Measurements from ENCODE around the gene CARMIL1. TPM values are rescaled to one million over a fixed set of nuclear protein-coding genes. Genes with fewer than 3 reads are reported as not detected.

CARMIL1 gene
- total and polyA plus RNA-seq, 2 donors from 2014 or later, result 22.3 to 51.1 TPM

DNA sequence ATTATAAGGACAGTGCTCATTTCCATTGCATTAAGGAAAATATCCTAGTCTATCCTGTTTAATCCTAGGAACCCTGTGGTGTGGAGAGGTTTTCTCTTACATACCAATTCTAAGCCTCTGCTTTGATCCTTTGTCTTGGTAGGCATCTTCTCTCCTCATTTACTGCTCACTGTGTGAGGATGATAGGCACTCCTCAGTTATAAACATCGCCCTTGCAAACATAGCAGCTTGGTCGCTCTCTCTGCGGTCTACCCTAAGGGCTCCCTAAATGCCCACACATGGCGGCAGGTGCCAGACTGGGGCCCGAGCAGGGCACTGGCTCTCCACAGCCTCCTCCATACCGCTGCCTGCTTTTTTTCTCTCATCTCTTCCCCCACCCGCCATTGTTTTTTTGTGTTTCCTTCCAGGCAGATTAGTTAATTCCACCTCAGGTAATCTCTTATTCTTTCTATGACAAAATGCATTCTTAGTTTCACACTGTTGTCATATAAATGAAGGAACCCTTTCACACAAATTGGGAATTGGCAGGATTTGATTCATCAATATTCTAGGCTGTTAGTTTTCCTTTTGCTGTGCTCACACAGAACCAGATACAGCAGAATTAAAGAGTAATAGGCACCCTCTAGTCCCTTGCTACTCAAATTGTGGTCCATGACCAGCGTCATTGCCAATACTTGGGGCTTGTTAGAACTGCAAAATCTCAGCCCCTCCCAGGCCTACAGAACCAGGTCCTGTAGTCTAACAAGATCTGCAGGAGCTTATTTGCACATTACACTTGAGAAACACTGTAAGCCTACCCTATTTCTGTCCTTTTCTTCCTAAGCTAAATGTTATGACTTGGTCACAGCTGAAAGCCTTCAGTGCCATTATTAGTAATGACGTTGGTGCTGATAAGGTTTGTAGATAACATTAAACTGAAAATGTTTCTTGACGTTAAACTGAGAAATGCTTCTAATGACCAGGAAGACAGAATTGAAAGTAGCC lies 36.3 kb downstream of the CARMIL1 start:
- Histone ChIP-seq H3K4me3 (ENCODE audit: low read length in 3 of 3) (no peak overlapping the region), H3K36me3 (ENCODE audit: control insufficient read depth in 2 of 3, insufficient read depth in 3 of 3, low read length in 3 of 3) (no peaks in the 10 kb centered on the region), H3K9ac (ENCODE audit: low read length in 3 of 3) (no peak overlapping the region), H3K4me1 (ENCODE audit: control insufficient read depth in 2 of 3, insufficient read depth in 2 of 3, low read depth in 1 of 3, low read length in 3 of 3) (peaks cover 0 to 3% (median 0%) of the 10 kb centered on the region in 3 donors), H3K27ac (ENCODE audit: low read depth in 2 of 2, low read length in 2 of 2) (no peak overlapping the region), H3K9me3 (ENCODE audit: control insufficient read depth in 2 of 3, insufficient read depth in 1 of 3, low read length in 3 of 3) (no peaks in the 10 kb centered on the region), H3K27me3 (ENCODE audit: control insufficient read depth, insufficient read depth, low read length) (no peaks in the 10 kb centered on the region)
- FAIRE-seq (no peak), DNase-seq (no peak)
- TF ChIP-seq, protein P1, sequence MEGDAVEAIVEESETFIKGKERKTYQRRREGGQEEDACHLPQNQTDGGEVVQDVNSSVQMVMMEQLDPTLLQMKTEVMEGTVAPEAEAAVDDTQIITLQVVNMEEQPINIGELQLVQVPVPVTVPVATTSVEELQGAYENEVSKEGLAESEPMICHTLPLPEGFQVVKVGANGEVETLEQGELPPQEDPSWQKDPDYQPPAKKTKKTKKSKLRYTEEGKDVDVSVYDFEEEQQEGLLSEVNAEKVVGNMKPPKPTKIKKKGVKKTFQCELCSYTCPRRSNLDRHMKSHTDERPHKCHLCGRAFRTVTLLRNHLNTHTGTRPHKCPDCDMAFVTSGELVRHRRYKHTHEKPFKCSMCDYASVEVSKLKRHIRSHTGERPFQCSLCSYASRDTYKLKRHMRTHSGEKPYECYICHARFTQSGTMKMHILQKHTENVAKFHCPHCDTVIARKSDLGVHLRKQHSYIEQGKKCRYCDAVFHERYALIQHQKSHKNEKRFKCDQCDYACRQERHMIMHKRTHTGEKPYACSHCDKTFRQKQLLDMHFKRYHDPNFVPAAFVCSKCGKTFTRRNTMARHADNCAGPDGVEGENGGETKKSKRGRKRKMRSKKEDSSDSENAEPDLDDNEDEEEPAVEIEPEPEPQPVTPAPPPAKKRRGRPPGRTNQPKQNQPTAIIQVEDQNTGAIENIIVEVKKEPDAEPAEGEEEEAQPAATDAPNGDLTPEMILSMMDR (IDR thresholded peaks at IDR 0.05; ENCODE audit: borderline replicate concordance, extremely low read depth, insufficient read depth), result no peak
- intact Hi-C loops (cut with DNase I), result no loop called here

DNA sequence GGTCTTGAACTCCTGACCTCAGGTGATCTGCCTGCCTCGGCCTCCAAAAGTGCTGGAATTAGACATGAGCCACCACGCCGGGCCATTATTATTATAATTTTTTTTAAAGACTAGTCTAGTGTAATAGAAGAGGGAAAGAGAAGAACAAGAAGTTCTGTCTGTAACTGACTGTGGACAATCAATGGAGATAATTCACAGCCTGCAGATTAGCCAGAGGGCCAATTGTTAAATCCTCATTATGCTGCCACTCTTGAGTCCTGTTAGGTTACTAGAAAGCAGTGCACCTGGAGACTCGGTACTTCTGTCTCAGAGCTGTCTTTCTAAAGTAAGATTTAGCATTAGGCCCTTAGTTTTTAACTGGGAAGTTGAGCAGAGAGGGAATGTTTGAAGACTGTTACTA lies 37.5 kb downstream of the CARMIL1 start:
- intact Hi-C loops (cut with DNase I), result no loop called here
- no peak overlapping the region for H3K9ac ChIP-seq (ENCODE audit: low read length in 3 of 3)
- H3K36me3 ChIP-seq (ENCODE audit: control insufficient read depth in 2 of 3, insufficient read depth in 3 of 3, low read length in 3 of 3), result no peaks in the 10 kb centered on the region
- H3K4me3 ChIP-seq (ENCODE audit: low read length in 3 of 3), result no peak overlapping the region
- TF ChIP-seq, protein P1 (IDR thresholded peaks at IDR 0.05; ENCODE audit: borderline replicate concordance, extremely low read depth, insufficient read depth), result no peak
- no peak overlapping the region for H3K27ac ChIP-seq (ENCODE audit: low read depth in 2 of 2, low read length in 2 of 2)
- H3K4me1 ChIP-seq (ENCODE audit: control insufficient read depth in 2 of 3, insufficient read depth in 2 of 3, low read depth in 1 of 3, low read length in 3 of 3), result peaks cover 0 to 3% (median 0%) of the 10 kb centered on the region in 3 donors
- no peaks in the 10 kb centered on the region for H3K27me3 ChIP-seq (ENCODE audit: control insufficient read depth, insufficient read depth, low read length)
- FAIRE-seq, result no peak
- DNase-seq, result no peak
- H3K9me3 ChIP-seq (ENCODE audit: control insufficient read depth in 2 of 3, insufficient read depth in 1 of 3, low read length in 3 of 3), result no peaks in the 10 kb centered on the region

DNA sequence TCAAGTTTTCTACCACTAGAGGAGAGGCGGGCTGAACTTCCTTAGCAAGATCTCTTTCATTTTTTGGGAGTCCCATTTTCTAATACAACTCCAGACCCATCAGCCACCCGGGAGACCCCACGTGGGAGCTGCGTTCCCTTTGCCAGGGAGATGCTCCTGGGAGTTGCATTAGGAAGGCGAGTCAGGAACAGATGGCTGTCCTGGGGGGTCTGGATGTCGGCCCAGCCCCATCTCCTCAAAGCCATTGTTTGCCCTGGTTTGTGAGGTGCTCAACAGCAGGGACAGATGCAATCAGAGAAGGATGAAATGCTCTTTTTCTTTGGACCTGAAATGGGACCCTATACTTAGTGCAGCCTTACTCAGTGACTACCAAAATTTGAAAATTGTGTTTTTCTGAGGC lies 39.4 kb downstream of the CARMIL1 start:
- Histone ChIP-seq H3K9me3 (ENCODE audit: control insufficient read depth in 2 of 3, insufficient read depth in 1 of 3, low read length in 3 of 3) (no peaks in the 10 kb centered on the region), H3K27ac (ENCODE audit: low read depth in 2 of 2, low read length in 2 of 2) (no peak overlapping the region), H3K36me3 (ENCODE audit: control insufficient read depth in 2 of 3, insufficient read depth in 3 of 3, low read length in 3 of 3) (no peaks in the 10 kb centered on the region), H3K27me3 (ENCODE audit: control insufficient read depth, insufficient read depth, low read length) (no peaks in the 10 kb centered on the region), H3K9ac (ENCODE audit: low read length in 3 of 3) (no peak overlapping the region), H3K4me1 (ENCODE audit: control insufficient read depth in 2 of 3, insufficient read depth in 2 of 3, low read depth in 1 of 3, low read length in 3 of 3) (peaks cover 0 to 3% (median 0%) of the 10 kb centered on the region in 3 donors), H3K4me3 (ENCODE audit: low read length in 3 of 3) (no peak overlapping the region)
- intact Hi-C loops (cut with DNase I), result no loop called here
- TF ChIP-seq, protein P1 (IDR thresholded peaks at IDR 0.05; ENCODE audit: borderline replicate concordance, extremely low read depth, insufficient read depth), result no peak
- no peak for DNase-seq
- FAIRE-seq, result no peak

Data from kidney (tissue), 14 donors.